ENCODE data around the gene FBLN1. TPM values are rescaled to one million over a fixed set of nuclear protein-coding genes. Genes with fewer than 3 reads are reported as not detected.
"Not testable (repeated sequence)": the region's sequence is repeated elsewhere in the genome, so short reads cannot be mapped to it uniquely, and the experiment has no call there.

FBLN1 gene
- total RNA-seq, 4 donors from 2014 or later: 48.6 to 92.1 (median 68.9) TPM

DNA sequence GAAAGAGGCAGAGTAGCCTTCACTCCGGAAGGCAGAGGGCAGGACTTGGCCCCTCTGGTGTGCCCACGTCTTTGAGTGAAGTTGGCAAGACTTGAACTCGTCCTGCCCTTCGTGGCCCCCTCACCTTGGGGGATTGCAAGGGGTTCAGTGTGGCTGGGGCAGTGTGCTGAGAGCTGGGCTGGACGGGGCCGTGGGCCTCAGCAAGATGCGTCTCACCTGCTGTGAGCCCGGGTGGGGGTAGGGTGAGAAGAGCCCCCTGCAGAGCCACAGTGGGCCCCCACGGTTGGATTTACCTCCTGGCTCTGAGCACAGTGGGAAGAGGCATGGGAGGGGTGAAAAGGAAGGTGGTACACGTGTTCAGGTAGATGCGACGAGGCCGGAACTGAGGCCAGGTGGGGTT, 87.6 kb downstream of the FBLN1 start:
- no peaks in the 10 kb centered on the region for H3K36me3 ChIP-seq
- TF ChIP-seq EP300 (IDR thresholded peaks at IDR 0.05; ENCODE audit: low read depth): no peak
- TF ChIP-seq POLR2A (IDR thresholded peaks at IDR 0.05): no peak
- no peak for TF ChIP-seq POLR2AphosphoS5 (IDR thresholded peaks at IDR 0.05)
- TF ChIP-seq, protein P1, sequence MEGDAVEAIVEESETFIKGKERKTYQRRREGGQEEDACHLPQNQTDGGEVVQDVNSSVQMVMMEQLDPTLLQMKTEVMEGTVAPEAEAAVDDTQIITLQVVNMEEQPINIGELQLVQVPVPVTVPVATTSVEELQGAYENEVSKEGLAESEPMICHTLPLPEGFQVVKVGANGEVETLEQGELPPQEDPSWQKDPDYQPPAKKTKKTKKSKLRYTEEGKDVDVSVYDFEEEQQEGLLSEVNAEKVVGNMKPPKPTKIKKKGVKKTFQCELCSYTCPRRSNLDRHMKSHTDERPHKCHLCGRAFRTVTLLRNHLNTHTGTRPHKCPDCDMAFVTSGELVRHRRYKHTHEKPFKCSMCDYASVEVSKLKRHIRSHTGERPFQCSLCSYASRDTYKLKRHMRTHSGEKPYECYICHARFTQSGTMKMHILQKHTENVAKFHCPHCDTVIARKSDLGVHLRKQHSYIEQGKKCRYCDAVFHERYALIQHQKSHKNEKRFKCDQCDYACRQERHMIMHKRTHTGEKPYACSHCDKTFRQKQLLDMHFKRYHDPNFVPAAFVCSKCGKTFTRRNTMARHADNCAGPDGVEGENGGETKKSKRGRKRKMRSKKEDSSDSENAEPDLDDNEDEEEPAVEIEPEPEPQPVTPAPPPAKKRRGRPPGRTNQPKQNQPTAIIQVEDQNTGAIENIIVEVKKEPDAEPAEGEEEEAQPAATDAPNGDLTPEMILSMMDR (IDR thresholded peaks at IDR 0.05): no peak
- H3K27ac ChIP-seq: no peak overlapping the region
- intact Hi-C loops (cut with DNase I; ENCODE audit: low total_unique reads) (no loop called here), in situ Hi-C loops (cut with MboI; ENCODE audit: low pct_ligation_motif_present in 1 of 4, low pct_unique_long_range_greater_than_20kb in 1 of 4, low sequenced_read_pairs in 3 of 4) (no loop called here)
- 86% methylated on average over 13 of the region's 13 CpGs; no CpG with 5 or more reads in 1 of the 2 donors for WGBS, 2 donors (ENCODE audit: low coverage in 1 of 2)
- H3K4me3 ChIP-seq: no peak overlapping the region
- no peaks in the 10 kb centered on the region for H3K9me3 ChIP-seq
- DNase-seq: no peak
- no peaks in the 10 kb centered on the region for H3K27me3 ChIP-seq
- no peaks in the 10 kb centered on the region for H3K4me1 ChIP-seq

DNA sequence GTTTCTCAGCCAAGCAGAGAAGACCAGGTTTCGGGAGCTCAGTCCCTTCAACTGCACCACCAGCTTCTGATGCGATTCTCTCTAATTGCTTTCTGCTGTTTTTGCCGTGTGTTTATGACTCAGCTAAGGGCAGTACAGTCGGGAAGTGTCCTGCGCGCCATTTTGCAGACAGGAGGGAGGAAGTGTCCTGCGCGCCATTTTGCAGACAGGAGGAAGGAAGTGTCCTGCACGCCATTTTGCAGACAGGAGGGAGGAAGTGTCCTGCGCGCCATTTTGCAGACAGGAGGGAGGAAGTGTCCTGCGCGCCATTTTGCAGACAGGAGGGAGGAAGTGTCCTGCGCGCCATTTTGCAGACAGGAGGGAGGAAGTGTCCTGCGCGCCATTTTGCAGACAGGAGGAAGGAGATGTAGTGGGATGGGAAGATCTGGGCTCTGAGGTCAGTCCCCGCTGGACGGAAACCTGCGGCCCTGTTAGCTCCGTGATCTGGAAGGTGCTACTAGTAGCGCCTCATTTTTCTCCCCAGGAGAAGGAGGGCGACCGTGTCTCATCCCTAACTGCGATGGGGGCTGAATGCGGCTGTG, 89.0 kb downstream of the FBLN1 start:
- H3K27me3 ChIP-seq; H3K9me3 ChIP-seq; H3K36me3 ChIP-seq; H3K27ac ChIP-seq; DNase-seq; intact Hi-C loops (cut with DNase I; ENCODE audit: low total_unique reads); H3K4me1 ChIP-seq; in situ Hi-C loops (cut with MboI; ENCODE audit: low pct_ligation_motif_present in 1 of 4, low pct_unique_long_range_greater_than_20kb in 1 of 4, low sequenced_read_pairs in 3 of 4); H3K4me3 ChIP-seq: not testable (repeated sequence)
- 70 to 90% methylated on average over 2 to 23 of the region's 26 CpGs for WGBS, 2 donors (ENCODE audit: low coverage in 1 of 2)

DNA sequence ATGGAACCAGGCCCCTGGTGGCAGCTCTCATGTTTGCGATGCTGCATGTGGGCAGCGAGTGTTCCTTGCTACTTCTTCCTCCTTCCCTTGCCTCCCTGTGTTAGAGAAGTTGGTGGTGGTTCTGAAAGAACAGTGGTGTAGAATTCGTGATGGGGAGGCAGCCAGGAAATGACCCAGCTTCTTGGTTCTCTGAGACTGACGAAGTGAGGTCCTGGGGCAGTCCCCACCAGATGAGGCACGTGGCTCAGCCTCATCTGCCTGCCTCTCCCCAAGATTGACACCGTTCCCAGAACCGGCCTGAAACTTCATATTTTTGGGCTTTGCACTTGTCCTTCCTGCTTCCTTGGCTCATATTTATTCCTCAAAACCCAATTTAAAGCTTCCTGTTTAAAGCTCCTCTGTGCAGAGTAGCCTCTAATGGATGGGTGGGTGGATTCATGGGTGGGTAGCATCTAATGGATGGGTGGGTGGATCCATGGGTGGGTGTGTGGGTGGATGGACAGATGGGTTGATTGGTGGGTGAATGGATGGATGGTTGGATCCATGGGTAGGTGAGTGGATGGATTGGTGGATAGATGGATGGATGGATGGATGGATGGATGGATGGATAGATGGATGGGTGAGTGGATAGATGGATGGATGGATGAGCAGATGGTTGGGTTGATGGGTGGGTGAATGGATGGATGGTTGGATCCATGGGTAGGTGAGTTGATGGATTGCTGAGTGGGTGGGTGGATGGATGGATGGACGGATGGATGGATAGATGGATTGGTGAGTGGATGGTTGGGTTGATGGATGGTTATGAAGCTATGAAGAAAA, 91.6 kb downstream of the FBLN1 start:
- no peaks in the 10 kb centered on the region for H3K9me3 ChIP-seq
- peaks cover 0 to 5% (median 1%) of the 10 kb centered on the region in 4 donors for H3K4me1 ChIP-seq
- in situ Hi-C loops (cut with MboI; ENCODE audit: low pct_ligation_motif_present in 1 of 4, low pct_unique_long_range_greater_than_20kb in 1 of 4, low sequenced_read_pairs in 3 of 4): no loop called here
- no peak overlapping the region for H3K27ac ChIP-seq
- H3K4me3 ChIP-seq: no peak overlapping the region
- DNase-seq: no peak
- WGBS, 2 donors (ENCODE audit: low coverage in 1 of 2): 72 to 74% methylated on average over 4 to 8 of the region's 8 CpGs
- H3K36me3 ChIP-seq: no peaks in the 10 kb centered on the region
- TF ChIP-seq POLR2AphosphoS5 (IDR thresholded peaks at IDR 0.05): no peak
- TF ChIP-seq EP300 (IDR thresholded peaks at IDR 0.05; ENCODE audit: low read depth): no peak
- TF ChIP-seq, protein P1 (IDR thresholded peaks at IDR 0.05): no peak
- no peak for TF ChIP-seq POLR2A (IDR thresholded peaks at IDR 0.05)
- no peaks in the 10 kb centered on the region for H3K27me3 ChIP-seq
- intact Hi-C loops (cut with DNase I; ENCODE audit: low total_unique reads): no loop called here

DNA sequence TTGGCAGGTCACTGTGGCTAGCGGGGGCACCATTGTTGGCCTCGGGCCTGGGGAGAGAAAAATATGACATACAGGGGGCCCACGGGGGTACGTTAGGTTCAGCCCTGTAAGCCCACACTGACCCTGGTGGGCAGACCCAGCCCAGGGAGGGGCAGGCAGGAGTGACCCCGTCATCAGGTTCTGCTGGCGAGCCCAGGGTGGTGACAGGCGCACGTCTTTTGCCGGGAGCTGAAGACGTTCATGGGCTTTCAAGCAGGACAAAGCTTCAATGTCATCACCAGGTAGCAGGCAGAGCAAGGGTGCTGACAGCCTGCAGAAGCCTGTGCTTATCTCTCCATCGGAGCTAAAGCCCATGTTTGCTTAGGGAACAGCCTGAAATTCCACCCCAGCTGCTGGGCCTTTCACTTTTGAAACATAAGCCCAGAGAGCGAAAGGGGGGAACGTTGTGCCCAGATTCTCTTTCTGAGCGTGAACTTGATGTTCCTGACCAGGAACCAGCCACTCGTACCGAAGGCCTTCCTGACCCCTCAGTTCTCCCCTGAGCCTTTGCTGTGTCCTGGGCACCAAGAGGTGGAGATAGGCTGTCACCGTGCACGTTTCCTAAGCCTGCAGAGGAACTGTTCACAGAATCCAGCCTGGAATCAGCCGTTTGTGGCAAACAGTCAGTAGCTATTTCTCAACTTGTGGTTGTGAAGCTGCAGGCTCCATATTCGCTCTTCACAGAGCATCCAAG, 94.9 kb downstream of the FBLN1 start:
- in situ Hi-C loops (cut with MboI; ENCODE audit: low pct_ligation_motif_present in 1 of 4, low pct_unique_long_range_greater_than_20kb in 1 of 4, low sequenced_read_pairs in 3 of 4): no loop called here
- 63% methylated on average over 20 of the region's 20 CpGs; no CpG with 5 or more reads in 1 of the 2 donors for WGBS, 2 donors (ENCODE audit: low coverage in 1 of 2)
- H3K27ac ChIP-seq: no peak overlapping the region

More for the DNA sequence above, 94.9 kb downstream of the FBLN1 start:
- intact Hi-C loops (cut with DNase I; ENCODE audit: low total_unique reads): no loop called here
- no peak for TF ChIP-seq EP300 (IDR thresholded peaks at IDR 0.05; ENCODE audit: low read depth)
- no peak for TF ChIP-seq POLR2A (IDR thresholded peaks at IDR 0.05)
- TF ChIP-seq, protein P1 (IDR thresholded peaks at IDR 0.05): no peak
- no peak for TF ChIP-seq POLR2AphosphoS5 (IDR thresholded peaks at IDR 0.05)
- Histone ChIP-seq H3K4me3 (no peak overlapping the region), H3K9me3 (no peaks in the 10 kb centered on the region), H3K36me3 (no peaks in the 10 kb centered on the region), H3K27me3 (no peaks in the 10 kb centered on the region), H3K4me1 (peaks cover 0 to 5% (median 1%) of the 10 kb centered on the region in 4 donors)
- DNase-seq: no peak

Data from transverse colon (tissue), 4 donors.